Choroid plexus epithelial cell (primary cell): ENCODE results near the gene PLBD2.

Experiments
- DNase-seq: peaks from one replicate; pipeline ENCODE4 v3.0.0-alpha.2; 2010; ENCODE audit warnings: low read depth
- H3K4me3 ChIP-seq: 2 replicates; pipeline ENCODE4 v1.5.1; 2011; ENCODE audit warnings: low read depth, mild to moderate bottlenecking, control low read depth, low read length, moderate library complexity
- TF ChIP-seq, protein P1 (sequence below): conservative IDR thresholded peaks from 2 replicates; pipeline ENCODE4 v1.5.1; 2011; ENCODE audit warnings: low read depth, mild to moderate bottlenecking, control low read depth, inconsistent platforms, low read length, moderate library complexity

Gene PLBD2

GRCh38 chr12:113398346-113399290, 40.2 kb downstream of the PLBD2 start:
- TF ChIP-seq, protein P1, sequence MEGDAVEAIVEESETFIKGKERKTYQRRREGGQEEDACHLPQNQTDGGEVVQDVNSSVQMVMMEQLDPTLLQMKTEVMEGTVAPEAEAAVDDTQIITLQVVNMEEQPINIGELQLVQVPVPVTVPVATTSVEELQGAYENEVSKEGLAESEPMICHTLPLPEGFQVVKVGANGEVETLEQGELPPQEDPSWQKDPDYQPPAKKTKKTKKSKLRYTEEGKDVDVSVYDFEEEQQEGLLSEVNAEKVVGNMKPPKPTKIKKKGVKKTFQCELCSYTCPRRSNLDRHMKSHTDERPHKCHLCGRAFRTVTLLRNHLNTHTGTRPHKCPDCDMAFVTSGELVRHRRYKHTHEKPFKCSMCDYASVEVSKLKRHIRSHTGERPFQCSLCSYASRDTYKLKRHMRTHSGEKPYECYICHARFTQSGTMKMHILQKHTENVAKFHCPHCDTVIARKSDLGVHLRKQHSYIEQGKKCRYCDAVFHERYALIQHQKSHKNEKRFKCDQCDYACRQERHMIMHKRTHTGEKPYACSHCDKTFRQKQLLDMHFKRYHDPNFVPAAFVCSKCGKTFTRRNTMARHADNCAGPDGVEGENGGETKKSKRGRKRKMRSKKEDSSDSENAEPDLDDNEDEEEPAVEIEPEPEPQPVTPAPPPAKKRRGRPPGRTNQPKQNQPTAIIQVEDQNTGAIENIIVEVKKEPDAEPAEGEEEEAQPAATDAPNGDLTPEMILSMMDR = no peak
- no peak for DNase-seq
- no peak overlapping the region for H3K4me3 ChIP-seq

DNA sequence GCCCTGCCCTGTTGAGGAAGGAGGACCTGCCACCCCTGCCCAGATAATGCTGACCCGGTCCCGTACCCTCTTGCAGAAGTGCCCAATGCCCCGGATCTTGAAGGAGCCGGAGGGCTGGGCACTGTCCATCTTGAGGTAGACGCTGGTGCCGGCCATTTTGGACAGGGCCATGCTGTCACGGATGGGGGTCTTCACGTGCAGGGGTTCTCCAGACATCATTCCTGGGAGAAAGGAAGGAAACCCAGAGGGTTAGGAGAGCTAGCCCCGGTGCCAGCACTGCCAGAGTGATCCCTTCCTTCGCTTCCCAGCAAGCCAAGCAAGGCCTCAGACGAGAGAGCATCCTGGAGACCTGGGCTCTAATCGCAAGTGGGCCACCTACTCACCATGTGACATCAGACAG, 41.1 kb downstream of the PLBD2 start:
- H3K4me3 ChIP-seq = no peak overlapping the region
- no peak for DNase-seq
- TF ChIP-seq, protein P1 = no peak

DNA sequence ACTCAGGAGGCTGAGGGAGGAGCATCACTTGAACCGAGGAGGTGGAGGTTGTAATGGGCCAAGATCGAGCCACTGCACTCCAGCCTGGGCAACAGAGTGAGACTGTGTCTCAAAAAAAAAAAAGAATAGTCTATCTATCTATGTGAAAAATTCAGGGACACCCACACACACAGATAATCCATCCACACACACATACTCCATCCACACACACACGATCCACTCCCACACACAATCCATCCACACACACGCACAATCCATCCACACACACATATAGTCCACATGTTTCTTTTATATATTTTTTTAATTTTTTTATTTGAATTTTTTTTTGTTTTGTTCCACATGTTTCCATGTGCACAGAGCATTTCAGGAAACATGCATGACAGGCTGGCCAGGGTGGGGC, 42.0 kb downstream of the PLBD2 start:
- DNase-seq = no peak
- TF ChIP-seq, protein P1 = no peak
- no peak overlapping the region for H3K4me3 ChIP-seq

DNA sequence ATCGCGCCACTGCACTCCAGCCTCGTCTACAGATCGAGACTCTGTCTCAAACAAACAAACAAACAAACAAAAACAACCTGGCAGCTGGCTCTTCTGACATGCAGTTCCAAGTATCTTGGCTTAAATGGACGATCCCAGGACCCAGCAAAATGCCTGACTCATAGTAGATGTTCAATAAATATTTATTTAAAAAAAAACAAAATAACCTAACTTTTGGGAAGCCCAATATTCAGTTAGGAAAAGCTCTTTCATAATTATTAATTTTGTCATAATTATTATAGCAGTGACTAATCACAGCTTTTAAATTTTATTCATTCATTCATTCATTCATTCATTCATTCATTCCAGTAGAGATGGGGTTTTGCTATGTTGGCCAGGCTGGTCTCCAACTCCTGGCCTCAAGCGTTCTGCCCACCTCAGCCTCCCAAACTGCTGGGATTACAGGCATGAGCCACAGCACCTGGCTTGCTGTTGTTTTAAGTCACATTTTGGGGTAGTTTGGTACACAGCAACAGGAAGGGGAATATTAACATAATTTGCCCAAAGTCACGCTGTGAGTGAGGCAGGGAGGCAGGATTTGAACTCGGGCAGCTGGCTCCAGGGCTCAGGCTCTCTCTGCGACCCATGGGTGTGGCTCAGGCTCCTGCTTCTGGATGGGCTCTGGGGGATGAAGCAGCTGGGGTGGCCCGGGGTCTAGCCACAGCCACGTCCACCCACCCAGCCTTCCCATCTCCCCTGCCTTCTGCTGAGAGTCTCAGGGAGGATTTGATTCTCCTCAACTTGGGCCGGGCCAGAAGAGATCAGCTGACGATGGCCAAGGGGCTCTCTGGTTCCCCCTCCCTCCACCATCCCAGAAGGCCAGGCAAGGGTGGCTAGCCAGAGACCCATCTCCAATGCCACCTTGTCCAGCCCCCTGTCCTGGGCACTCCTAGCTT, 42.9 kb downstream of the PLBD2 start:
- H3K4me3 ChIP-seq = no peak overlapping the region
- TF ChIP-seq, protein P1 = no peak
- DNase-seq = no peak

GRCh38 chr12:113402586-113403260, 44.3 kb downstream of the PLBD2 start:
- TF ChIP-seq, protein P1 = no peak
- DNase-seq = no peak
- H3K4me3 ChIP-seq = no peak overlapping the region
